Tibial artery (tissue), 4 donors: ENCODE results near the gene MACROD2.

ENCODE experiments used
- DNase-seq, 2 donors: peaks; one replicate each; pipeline ENCODE4 v3.0.0-alpha.2; 2019
- H3K27ac ChIP-seq, 2 donors: fragments of 200-600 bp; sonication (generic) in 1 of 2; 1 replicate in 1 of 2; 2 replicates in 1 of 2; pipeline ENCODE4 v1.5.1; 2018 to 2019; ENCODE audit warnings: mild to moderate bottlenecking in 1 of 2
- H3K27me3 ChIP-seq, 2 donors: fragments of 200-600 bp; sonication (generic) in 1 of 2; one replicate each; pipeline versions ENCODE4 v1.5.1 to v1.6.0; 2016 to 2019
- H3K36me3 ChIP-seq, 3 donors: fragments of 200-600 bp; sonication (generic) in 2 of 3; one replicate each; pipeline ENCODE4 v1.5.1; 2016 to 2019; ENCODE audit warnings: mild to moderate bottlenecking in 2 of 3
- H3K4me1 ChIP-seq, 4 donors: fragments of 200-600 bp; sonication (generic) in 2 of 4; 1 replicate in 3 of 4; 2 replicates in 1 of 4; pipeline ENCODE4 v1.5.1; 2016 to 2019
- H3K4me3 ChIP-seq, 2 donors: fragments of 200-600 bp; sonication (generic) in 1 of 2; 1 replicate in 1 of 2; 2 replicates in 1 of 2; pipeline ENCODE4 v1.5.1; 2018 to 2019; ENCODE audit warnings: mild to moderate bottlenecking in 2 of 2
- H3K9me3 ChIP-seq, 3 donors: fragments of 200-600 bp; sonication (generic) in 1 of 3; one replicate each; pipeline ENCODE4 v1.5.1; 2016 to 2019
- intact Hi-C: fragments of 100-400 bp; cut with DNase I; formaldehyde crosslinking; loops from one replicate; pipeline ENCODE4 v1.15.0; 2023; ENCODE audit warnings: low total_unique reads
- TF ChIP-seq, protein P1 (sequence below), 2 experiments: fragments of 200-600 bp in 1 of 2; fragments of 450-650 bp in 1 of 2; IDR thresholded peaks; one replicate each; pipeline ENCODE4 v1.5.1; 2017 to 2019; ENCODE audit warnings: antibody characterized with exemption in 2 of 2, mild to moderate bottlenecking in 1 of 2, moderate library complexity in 1 of 2

Gene MACROD2

DNA sequence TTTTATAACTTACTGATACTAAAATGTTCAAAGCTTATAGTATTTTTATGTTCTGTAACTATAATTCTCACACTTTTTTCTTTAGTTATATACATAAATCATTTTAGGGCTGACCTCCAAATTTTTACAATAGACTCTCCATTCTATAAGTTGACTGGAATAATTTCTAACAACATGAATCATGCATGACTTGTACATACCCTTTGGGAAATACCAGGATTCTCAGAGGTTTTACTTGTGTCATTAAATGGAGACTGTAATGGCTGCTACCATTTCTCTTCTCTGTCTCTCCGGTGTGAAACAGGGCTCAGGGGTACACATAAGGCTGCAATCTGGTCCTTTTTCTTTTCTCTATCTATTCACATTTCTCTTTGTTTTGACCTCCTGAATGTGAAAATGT lies 564.3 kb downstream of the MACROD2 start:
- no peaks in the 10 kb centered on the region for H3K9me3 ChIP-seq
- H3K4me3 ChIP-seq: no peak overlapping the region
- no peaks in the 10 kb centered on the region for H3K27me3 ChIP-seq
- no peaks in the 10 kb centered on the region for H3K36me3 ChIP-seq
- intact Hi-C loops: no loop called here
- DNase-seq: no peak
- TF ChIP-seq, protein P1, sequence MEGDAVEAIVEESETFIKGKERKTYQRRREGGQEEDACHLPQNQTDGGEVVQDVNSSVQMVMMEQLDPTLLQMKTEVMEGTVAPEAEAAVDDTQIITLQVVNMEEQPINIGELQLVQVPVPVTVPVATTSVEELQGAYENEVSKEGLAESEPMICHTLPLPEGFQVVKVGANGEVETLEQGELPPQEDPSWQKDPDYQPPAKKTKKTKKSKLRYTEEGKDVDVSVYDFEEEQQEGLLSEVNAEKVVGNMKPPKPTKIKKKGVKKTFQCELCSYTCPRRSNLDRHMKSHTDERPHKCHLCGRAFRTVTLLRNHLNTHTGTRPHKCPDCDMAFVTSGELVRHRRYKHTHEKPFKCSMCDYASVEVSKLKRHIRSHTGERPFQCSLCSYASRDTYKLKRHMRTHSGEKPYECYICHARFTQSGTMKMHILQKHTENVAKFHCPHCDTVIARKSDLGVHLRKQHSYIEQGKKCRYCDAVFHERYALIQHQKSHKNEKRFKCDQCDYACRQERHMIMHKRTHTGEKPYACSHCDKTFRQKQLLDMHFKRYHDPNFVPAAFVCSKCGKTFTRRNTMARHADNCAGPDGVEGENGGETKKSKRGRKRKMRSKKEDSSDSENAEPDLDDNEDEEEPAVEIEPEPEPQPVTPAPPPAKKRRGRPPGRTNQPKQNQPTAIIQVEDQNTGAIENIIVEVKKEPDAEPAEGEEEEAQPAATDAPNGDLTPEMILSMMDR (IDR thresholded peaks at IDR 0.05): no peak
- no peaks in the 10 kb centered on the region for H3K4me1 ChIP-seq
- H3K27ac ChIP-seq: no peak overlapping the region

DNA sequence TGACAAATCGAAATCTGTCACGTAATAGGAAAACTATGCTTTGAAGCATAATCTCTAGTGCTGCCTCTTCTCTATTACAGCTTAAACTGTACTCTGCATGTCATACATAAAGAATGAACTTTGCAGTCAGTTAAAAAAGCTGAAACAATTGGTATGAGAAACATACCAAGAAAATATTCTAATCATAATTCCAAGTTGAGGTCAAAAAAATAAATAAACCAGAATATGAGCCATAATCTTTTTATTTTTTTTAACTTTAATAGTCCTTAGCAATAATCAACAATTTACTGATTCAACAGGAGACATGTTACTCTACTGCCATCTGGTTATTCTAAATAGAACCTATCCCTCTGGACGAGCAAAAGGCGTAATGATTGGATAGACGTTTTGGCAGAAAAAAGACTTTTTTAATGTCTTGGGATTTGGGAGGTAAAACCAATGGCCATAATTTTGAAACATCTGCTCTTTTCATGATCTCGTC lies 566.5 kb downstream of the MACROD2 start:
- no peaks in the 10 kb centered on the region for H3K27me3 ChIP-seq

DNA sequence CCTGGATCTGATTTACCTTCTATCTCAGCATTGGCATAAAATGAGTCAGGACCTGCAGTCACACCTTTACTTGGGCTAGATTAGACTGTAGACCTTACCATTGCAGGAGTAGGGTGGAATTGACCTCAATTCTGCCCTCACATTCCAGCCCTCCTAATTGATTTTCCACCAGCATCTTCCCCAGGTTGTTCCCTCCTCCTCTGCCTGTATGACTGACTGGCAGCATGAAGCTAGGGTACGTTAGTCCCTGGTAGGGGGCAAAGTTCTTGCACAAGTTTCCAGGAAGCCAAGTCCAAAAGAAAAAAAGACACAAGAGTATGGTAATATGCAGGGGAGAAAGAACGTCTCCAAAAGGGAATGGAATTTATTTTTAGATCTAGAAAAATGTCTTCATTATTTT lies 567.7 kb downstream of the MACROD2 start:
- H3K36me3 ChIP-seq: no peaks in the 10 kb centered on the region
- H3K4me1 ChIP-seq: no peaks in the 10 kb centered on the region
- intact Hi-C loops: no loop called here
- TF ChIP-seq, protein P1 (IDR thresholded peaks at IDR 0.05): no peak
- H3K9me3 ChIP-seq: peaks cover 0 to 5% (median 0%) of the 10 kb centered on the region in 3 donors
- DNase-seq: no peak
- H3K27ac ChIP-seq: no peak overlapping the region
- H3K4me3 ChIP-seq: no peak overlapping the region
- H3K27me3 ChIP-seq: no peaks in the 10 kb centered on the region

More for the DNA sequence above, 566.5 kb downstream of the MACROD2 start:
- H3K36me3 ChIP-seq: no peaks in the 10 kb centered on the region
- H3K9me3 ChIP-seq: peaks cover 0 to 5% (median 0%) of the 10 kb centered on the region in 3 donors
- no peak for DNase-seq
- TF ChIP-seq, protein P1 (IDR thresholded peaks at IDR 0.05): no peak
- H3K4me3 ChIP-seq: no peak overlapping the region
- intact Hi-C loops: no loop called here
- H3K4me1 ChIP-seq: no peaks in the 10 kb centered on the region
- H3K27ac ChIP-seq: no peak overlapping the region

DNA sequence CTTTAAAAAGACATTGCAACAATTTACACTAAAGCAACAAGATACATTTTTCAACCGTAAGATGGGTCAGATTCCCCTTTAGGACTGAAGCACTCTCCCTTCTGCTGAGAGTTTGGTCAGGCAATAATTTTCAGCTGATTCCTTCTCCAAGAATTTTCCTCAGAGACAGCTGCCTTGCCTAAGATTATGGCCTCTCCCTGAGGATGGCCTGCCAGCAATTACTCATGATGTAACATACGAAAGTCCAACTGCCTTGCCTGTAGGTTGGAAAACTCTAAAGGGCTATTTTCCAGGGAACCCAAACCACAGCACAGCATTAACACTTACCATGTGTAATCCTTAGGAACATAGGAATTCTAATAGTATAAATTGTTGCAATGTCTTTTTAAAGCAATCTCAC lies 571.2 kb downstream of the MACROD2 start:
- Histone ChIP-seq H3K4me1 (no peaks in the 10 kb centered on the region), H3K4me3 (no peak overlapping the region), H3K27me3 (no peaks in the 10 kb centered on the region), H3K36me3 (no peaks in the 10 kb centered on the region), H3K27ac (no peak overlapping the region), H3K9me3 (peaks cover 0 to 5% (median 0%) of the 10 kb centered on the region in 3 donors)
- TF ChIP-seq, protein P1 (IDR thresholded peaks at IDR 0.05): no peak
- intact Hi-C loops: no loop called here
- DNase-seq: no peak

DNA sequence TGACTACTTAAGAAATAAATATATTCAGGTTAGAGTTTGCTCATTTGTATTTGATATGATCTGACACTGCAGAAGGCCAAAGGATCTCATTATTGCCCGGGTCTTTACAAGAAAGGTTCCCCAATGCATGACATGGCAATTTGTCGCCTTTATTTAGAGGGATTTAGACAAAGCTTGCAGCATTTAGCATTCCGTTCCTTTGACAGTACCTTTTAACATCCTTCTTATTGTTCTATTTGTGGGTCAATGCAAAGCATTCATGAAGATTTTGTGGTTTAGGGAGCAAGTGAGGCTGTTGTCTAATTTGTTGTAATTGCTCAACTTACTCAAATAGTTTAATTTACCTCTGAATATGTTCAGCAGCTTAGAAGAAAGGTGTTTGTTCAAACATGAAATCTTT lies 572.9 kb downstream of the MACROD2 start:
- Histone ChIP-seq H3K4me1 (no peaks in the 10 kb centered on the region), H3K4me3 (no peak overlapping the region), H3K27me3 (no peaks in the 10 kb centered on the region), H3K9me3 (peaks cover 0 to 5% (median 0%) of the 10 kb centered on the region in 3 donors), H3K27ac (no peak overlapping the region), H3K36me3 (no peaks in the 10 kb centered on the region)
- TF ChIP-seq, protein P1 (IDR thresholded peaks at IDR 0.05): no peak
- intact Hi-C loops: no loop called here
- no peak for DNase-seq

DNA sequence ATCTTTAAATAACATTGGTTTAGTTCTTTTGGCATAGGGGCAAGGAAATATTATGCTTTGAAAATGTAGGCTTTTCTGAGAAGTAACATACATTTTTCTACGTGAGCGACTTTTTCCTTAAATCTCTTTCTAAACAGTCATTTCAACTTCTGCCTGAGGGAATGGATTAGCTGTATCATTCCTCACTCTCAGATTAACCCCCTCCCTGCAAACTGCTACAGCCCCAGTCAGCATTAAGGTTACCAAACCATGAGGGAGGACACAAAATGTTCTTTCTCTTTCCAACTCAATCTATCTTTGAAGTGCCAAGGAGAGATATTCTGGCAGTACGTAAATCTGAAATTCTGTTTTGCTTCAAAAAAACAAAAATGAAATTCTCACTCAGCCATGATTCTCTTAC lies 573.4 kb downstream of the MACROD2 start:
- H3K4me1 ChIP-seq: no peaks in the 10 kb centered on the region
- intact Hi-C loops: no loop called here
- no peak overlapping the region for H3K4me3 ChIP-seq
- H3K27ac ChIP-seq: no peak overlapping the region
- TF ChIP-seq, protein P1 (IDR thresholded peaks at IDR 0.05): no peak
- no peaks in the 10 kb centered on the region for H3K36me3 ChIP-seq
- H3K9me3 ChIP-seq: peaks cover 0 to 5% (median 0%) of the 10 kb centered on the region in 3 donors
- DNase-seq: no peak
- no peaks in the 10 kb centered on the region for H3K27me3 ChIP-seq
